GM19438 (cell line): Measurements from ENCODE around the gene PRICKLE3.
A peak's percentile ranks its signal among the peaks of the same experiment; 100 is the strongest.

Experiments
- ATAC-seq: cut with Tn5 transposase; IDR thresholded peaks from one replicate; pipeline ENCODE4 v1.9.1; 2021; ENCODE audit warnings: low read depth; ENCODE audit not compliant: unreplicated experiment

Gene PRICKLE3

DNA sequence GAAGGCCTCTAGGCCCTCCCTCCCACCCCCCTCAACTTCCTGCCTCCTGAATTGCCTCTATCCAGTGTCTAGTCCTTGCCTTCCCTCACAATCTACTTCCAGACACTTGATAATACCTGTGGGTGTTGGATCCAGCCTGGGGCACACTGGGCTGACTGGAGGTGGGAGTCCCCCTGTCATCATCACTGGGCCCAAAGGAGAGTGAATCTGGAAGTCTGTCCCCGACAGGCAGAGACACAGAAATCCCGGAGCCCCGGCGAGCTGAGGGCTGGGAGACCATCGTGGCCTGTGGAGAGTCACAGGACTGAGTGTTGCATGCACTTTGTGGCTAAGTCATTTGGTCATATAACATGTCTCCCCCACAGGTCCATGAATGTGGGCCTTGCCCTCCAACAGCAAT is 22.2 kb upstream of the PRICKLE3 start:
- ATAC-seq: no peak

DNA sequence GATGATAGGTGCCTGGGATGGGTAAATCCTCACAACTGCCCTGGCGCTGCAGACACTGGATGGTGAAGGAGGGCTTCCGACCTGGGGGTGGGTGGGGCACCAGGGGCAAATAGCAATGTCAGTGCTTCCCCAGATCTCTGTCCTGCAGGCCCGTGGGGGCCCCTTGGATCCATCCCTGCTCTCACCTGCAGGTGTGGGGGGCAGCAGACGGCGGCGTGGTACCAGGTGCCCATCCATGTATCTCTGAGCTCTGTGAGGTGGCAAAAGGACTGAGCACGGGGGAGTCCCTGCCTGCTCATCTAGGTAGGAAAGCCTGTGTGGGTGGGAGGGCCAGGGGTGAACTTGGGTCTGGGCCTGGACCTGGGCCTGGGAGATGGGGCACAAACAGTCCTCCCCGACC is 20.4 kb upstream of the PRICKLE3 start:
- ATAC-seq: no peak

- no peak for ATAC-seq
Measured at GRCh38 chrX:49205443-49205842, 19.3 kb upstream of the PRICKLE3 start.

DNA sequence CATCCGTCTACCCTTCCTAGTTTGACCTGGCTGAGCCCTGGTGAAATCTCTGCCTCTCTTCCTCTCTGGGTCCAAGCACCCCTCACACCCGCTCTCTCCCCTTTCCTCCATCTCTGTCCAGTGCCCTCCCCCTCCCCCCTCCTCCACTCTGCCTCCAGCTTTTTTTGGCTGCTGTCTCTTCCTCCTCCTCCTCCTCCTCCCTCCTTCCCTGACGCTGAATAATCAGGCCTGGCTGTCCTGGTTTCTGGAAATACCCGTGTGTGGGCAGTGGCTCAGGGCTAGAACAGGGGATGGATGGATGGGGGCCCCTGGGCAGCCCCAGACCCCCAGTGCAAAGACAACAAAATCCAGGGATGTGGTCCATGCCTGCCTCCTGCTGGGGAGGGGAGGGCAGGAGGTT is 18.5 kb upstream of the PRICKLE3 start:
- no peak for ATAC-seq

DNA sequence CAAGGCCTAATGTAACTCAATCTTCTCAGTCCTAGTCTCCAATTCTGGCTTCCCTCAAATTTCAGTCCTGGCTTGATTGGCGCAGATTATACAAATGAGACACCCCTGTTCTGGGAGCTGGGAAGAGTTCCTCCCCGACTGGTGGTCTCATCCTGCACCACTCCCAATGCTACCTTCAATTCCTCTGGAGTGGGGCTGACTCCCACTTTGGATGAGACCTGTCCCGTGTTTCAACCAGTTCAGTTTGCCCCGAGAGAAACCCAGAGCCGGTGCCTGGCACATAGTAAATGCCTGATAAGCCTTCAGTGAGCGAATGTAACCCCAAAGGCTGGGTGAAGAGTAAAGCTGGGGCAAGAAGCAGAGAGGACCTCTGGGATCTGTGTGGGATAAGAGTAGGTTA is 17.8 kb upstream of the PRICKLE3 start:
- no peak for ATAC-seq

- ATAC-seq: no peak
Measured at GRCh38 chrX:49203536-49203935, 17.4 kb upstream of the PRICKLE3 start.

DNA sequence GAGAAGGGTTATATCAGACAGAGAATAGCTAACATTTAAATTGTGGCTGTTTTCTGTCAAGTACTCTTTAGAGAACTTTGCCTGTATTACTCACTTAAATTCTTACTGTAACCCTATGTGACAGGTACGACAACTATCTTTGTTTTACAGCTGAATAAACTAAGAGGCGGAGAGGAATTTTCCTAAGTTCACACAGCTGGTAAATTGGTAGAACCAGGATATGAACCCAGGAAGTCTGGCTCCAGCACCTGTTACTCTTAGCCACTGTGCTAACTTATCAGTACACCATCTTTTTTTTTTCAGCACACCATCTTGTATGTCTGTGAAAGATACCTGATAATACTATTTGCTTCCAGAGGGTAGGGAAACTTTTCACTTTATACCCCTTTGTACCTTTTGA is 15.8 kb upstream of the PRICKLE3 start:
- ATAC-seq: no peak

DNA sequence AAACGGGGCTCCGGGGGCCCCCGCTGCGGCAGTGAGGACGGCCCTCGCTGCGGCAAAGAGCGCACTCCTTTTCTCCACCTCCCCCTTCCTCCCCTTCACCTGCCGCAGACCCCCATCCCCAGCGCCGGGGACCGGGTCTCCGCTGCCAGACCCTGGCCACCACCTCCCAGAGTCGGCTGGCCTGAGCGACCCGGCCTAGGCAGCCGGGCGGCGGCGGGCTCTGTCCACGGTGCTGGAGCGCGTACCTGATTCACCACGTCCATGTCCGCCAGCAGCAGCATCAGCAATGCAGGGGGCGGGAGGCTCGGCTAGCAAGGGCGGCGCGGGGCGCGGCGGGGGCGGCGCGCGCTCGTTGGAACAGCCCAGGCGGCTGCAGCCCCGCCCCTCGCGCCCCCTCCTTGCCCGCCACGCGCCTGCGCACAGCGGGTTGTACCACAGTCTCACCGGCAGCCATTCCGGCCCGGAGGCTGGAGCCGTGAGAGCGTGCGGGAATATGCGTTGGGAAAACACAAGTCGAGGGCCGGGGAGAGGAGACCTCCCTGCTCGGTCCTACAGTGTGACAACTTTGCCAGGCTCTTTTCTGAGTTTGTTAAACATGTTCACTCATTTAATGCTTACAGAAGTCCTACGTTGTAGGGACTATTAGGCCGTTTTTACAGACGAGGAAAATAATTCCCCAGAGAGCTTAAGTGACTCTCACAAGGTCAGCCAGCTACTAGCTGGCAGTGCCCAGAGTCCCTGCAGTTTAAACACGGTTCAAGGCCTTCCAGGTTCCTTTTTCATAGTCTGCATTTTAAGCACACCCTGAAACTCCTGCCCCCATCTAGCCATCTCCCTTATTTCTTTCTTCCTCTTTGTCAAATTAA is 14.0 kb upstream of the PRICKLE3 start, which contains the start of gene SYP:
SYP (minus strand) TSS at position 288 of the 866 bp plus-strand sequence; CDS start at position 281, 7 bp downstream.
- peak; percentile 83 for ATAC-seq

DNA sequence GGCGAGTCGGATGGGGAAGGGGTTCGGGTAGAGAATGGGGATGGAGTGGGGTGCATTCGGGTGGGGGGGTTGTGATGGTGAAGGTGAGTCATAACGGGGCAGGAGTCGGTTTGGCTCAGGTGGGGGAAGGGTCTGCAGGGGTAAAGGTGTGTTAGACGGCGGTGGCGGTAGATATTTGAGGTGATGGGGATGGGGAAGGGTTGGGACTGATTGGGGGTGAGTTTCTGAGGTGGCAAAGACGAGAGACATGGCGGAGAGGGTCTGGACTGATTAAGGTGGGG is 13.1 kb upstream of the PRICKLE3 start:
- no peak for ATAC-seq

DNA sequence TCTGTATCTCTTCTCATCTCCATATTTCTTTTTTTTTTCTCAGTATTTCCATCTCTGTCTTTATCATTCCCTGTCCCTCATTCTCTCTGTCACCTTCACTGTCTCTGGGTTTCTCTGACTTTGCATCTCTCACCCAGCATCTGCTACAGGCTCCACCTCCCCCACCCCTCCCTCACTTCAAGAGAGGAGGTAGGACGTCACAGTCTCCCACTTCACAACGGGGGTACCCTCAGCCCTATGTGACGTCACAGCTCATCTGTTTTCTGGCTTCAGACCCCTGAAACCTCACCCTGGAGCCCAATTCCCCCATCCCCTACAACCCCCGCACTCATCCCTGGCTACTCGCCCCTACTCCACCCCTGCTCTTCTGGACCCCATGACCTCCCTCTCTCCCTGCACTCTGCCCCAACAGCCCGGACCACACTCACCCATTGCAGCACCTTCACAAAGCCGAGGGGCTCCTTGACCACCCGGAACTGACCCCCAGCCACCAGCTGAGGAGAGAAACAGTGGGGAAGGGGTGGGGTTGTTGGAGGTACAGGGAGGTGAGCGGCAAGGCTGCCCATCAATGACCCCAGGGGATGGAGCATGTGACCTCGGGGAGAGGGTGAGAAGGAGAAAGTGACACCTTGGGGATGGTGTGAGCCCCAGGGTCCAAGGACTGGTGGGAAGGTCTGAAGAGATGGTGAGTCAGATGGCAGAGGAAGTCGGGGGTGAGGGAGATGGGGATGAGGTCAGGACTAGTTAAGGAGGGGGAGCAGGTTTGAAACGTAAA is 12.6 kb upstream of the PRICKLE3 start:
- ATAC-seq: no peak

DNA sequence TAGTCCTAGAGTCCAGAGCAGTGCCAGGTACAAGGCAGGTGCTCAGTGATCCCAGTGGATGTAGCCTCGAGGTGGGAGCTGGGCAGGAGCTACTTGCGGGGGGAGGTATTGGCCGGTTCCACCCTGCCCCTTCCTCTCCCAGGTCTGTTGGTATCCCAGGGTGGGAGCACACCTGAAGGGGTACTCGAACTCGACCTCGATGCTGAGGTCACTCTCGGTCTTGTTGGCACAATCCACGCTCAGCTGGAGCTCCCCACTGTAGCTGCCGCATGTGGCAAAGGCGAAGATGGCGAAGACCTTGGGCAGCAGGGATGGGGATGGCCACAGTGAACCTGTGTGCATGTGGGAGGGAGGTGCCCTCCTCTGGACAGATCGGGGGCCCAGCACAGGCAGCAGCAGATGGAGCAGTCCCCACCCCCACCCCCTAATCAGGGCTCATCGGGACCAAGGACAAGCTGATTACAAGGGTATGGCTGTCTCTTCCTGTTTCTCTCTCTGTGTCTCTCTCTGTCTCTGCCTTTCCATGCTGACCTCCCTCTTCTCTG is 11.4 kb upstream of the PRICKLE3 start:
- no peak for ATAC-seq

DNA sequence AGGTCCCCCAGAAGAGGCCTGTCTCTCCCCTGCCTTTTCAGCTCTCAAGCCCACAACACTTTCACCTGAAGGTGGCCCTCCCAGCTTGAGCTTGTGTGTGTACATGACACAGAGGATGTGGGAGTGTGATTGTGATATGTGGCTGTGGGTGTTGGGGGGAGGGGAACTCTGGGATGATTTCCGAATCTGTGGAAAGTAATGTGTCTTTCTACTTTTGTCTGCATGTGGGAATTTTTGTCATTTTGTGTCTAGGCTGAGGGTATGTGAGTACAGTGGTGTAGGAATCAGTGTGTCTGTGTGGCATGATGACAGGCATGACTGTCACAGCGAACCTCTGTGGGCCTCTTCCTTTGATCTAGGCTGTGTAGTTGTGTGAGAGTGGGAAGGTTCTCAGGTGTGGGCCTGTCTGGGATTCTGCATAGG is 7.4 kb upstream of the PRICKLE3 start:
- ATAC-seq: no peak

GRCh38 chrX:49192722-49193328 is 6.7 kb upstream of the PRICKLE3 start:
- ATAC-seq: no peak

DNA sequence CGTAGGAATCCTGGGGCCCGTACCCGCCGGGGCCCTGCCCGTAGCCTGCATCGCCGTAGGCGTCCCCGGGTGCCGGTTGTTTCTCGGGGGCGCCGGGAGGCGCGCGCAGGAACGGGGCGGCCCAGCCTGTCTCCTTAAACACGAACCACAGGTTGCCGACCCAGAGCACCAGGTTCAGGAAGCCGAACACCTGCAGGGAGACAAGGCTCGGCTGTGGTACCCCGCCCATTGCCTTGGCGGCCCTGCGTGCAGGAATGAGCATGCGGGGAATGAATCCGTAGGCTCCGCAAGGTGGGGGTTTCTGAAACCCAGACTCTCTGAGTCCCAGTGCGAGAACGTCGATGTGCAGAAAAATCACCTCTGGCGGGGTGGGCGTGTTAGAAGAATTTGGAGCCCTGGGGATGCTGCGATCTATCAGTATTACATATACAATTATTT is 5.4 kb upstream of the PRICKLE3 start:
- peak; percentile 13 for ATAC-seq

DNA sequence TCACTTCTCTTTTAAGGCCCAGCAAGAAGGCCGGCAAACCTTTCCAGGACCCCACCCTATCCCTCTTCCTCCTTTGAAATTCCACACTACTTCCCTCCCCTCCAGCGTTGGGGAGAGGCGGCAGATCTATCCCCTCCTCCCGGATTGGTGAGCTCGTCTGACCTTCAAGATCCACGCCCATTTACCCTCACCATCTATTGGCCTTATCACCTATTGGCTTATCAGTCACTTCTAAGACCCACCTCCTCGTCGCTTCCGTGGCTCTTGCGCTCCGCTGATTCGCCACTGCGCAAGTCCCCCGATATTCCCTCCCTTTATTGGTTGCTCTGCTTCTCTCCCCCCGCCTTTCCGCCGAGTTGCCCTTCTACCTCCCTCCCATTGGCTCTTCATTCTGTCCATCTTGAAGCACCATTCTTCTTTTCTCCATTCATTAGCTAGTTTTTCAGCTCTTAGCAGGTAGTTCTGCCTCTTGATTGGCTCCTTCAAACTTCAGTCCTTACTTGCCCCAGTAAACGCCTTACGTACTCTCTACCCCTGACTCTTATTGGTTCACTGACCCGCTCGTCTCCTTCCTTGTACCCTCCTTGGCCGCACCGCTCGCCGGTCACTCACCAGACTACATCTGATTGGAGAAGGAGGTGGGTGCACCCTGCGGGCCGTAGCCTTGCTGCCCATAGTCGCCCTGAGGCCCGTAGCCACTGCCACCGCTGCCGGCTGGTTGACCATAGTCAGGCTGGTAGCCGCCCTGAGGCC is 4.8 kb upstream of the PRICKLE3 start:
- peak; percentile 88 for ATAC-seq

- no peak for ATAC-seq
Measured at GRCh38 chrX:49189606-49190005, 3.4 kb upstream of the PRICKLE3 start.

GRCh38 chrX:49188468-49189076 is 2.4 kb upstream of the PRICKLE3 start:
- no peak for ATAC-seq

- ATAC-seq: no peak
Measured at GRCh38 chrX:49187526-49187925, 1.4 kb upstream of the PRICKLE3 start.

DNA sequence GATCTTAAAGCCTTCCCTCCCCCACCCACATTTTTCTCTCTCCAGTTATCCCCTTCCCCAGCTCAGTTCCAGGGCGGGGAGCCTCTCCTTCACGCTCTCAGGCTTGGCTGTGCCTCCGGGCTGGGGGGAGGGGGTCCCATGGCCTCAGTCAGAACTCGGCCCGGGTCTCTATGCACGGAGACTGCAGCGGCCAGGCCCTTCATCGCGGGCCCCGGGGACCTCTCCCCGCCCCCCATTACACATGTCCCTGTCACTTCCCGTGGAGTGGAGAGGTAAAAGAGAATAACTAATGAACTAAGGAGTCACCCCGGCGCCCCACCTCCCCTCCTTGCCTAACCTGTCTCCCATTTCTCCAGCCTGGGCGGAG is 838 bp upstream of the PRICKLE3 start:
- ATAC-seq: no peak
